Measurements from ENCODE around the gene GDA. TPM values are rescaled to one million over a fixed set of nuclear protein-coding genes. Genes with fewer than 3 reads are reported as not detected.

GDA gene
- total RNA-seq, 2 donors from 2014 or later: 1.9 TPM; not detected in 1

DNA sequence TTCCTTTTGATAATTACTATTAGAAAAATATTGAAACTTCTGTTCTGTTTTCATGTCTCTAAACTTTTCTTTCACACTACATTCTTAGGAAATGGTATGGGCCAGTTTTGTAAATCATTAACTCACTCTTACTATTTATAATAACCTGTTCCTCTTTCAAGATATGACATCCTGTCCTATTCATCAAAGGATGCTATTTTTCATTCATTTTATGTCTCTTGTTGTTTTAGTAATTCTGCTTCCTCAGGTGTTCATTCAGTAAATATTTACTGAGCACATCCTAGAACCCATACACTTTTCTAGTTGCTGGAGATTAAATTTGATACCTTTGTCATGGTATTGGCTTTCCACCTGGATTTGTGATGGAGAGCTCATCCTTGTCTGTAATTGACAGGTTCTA, 58.0 kb downstream of the GDA start:
- TF ChIP-seq POLR2A (IDR thresholded peaks at IDR 0.05): no peak
- TF ChIP-seq POLR2AphosphoS5 (IDR thresholded peaks at IDR 0.05): no peak
- no peak for TF ChIP-seq CTCF (IDR thresholded peaks at IDR 0.05)
- no peak for DNase-seq (ENCODE audit: low spot score)
- Histone ChIP-seq H3K4me1 (replicated peaks) (no peaks in the 10 kb centered on the region), H3K27me3 (replicated peaks; ENCODE audit: insufficient read depth) (no peaks in the 10 kb centered on the region), H3K27ac (no peak overlapping the region), H3K36me3 (no peaks in the 10 kb centered on the region), H3K9me3 (no peaks in the 10 kb centered on the region), H3K4me3 (no peak overlapping the region)
- intact Hi-C loops (cut with DNase I): no loop called here

GRCh38 chr9:72210522-72210921, 61.3 kb downstream of the GDA start:
- intact Hi-C loops (cut with DNase I): no loop called here
- TF ChIP-seq POLR2A (IDR thresholded peaks at IDR 0.05): no peak
- no peak for TF ChIP-seq CTCF (IDR thresholded peaks at IDR 0.05)
- TF ChIP-seq POLR2AphosphoS5 (IDR thresholded peaks at IDR 0.05): no peak
- H3K4me1 ChIP-seq (replicated peaks): no peaks in the 10 kb centered on the region
- no peak for DNase-seq (ENCODE audit: low spot score)
- no peak overlapping the region for H3K27ac ChIP-seq
- 39% methylated on average over 6 of the region's 6 CpGs for WGBS
- H3K27me3 ChIP-seq (replicated peaks; ENCODE audit: insufficient read depth): no peaks in the 10 kb centered on the region
- no peaks in the 10 kb centered on the region for H3K36me3 ChIP-seq
- no peak overlapping the region for H3K4me3 ChIP-seq
- no peaks in the 10 kb centered on the region for H3K9me3 ChIP-seq

- H3K4me1 ChIP-seq (replicated peaks): no peaks in the 10 kb centered on the region
- H3K9me3 ChIP-seq: no peaks in the 10 kb centered on the region
- no peak overlapping the region for H3K27ac ChIP-seq
- intact Hi-C loops (cut with DNase I): no loop called here
- TF ChIP-seq POLR2AphosphoS5 (IDR thresholded peaks at IDR 0.05): no peak
- no peak for TF ChIP-seq POLR2A (IDR thresholded peaks at IDR 0.05)
- TF ChIP-seq CTCF (IDR thresholded peaks at IDR 0.05): no peak
- no peaks in the 10 kb centered on the region for H3K36me3 ChIP-seq
- DNase-seq (ENCODE audit: low spot score): no peak
- no peaks in the 10 kb centered on the region for H3K27me3 ChIP-seq (replicated peaks; ENCODE audit: insufficient read depth)
- no peak overlapping the region for H3K4me3 ChIP-seq
- whole genome bisulfite sequencing: 59% methylated on average over 3 of the region's 3 CpGs
Measured at GRCh38 chr9:72211047-72211446, 61.8 kb downstream of the GDA start.

- 85% methylated on average over 4 of the region's 4 CpGs for WGBS
- TF ChIP-seq CTCF (IDR thresholded peaks at IDR 0.05) (no peak), POLR2A (IDR thresholded peaks at IDR 0.05) (no peak), POLR2AphosphoS5 (IDR thresholded peaks at IDR 0.05) (no peak)
- Histone ChIP-seq H3K9me3 (no peaks in the 10 kb centered on the region), H3K27me3 (replicated peaks; ENCODE audit: insufficient read depth) (no peaks in the 10 kb centered on the region), H3K4me1 (replicated peaks) (no peaks in the 10 kb centered on the region), H3K4me3 (no peak overlapping the region), H3K36me3 (no peaks in the 10 kb centered on the region), H3K27ac (no peak overlapping the region)
- intact Hi-C loops (cut with DNase I): no loop called here
- no peak for DNase-seq (ENCODE audit: low spot score)
Measured at GRCh38 chr9:72213906-72214305, 64.7 kb downstream of the GDA start.

DNA sequence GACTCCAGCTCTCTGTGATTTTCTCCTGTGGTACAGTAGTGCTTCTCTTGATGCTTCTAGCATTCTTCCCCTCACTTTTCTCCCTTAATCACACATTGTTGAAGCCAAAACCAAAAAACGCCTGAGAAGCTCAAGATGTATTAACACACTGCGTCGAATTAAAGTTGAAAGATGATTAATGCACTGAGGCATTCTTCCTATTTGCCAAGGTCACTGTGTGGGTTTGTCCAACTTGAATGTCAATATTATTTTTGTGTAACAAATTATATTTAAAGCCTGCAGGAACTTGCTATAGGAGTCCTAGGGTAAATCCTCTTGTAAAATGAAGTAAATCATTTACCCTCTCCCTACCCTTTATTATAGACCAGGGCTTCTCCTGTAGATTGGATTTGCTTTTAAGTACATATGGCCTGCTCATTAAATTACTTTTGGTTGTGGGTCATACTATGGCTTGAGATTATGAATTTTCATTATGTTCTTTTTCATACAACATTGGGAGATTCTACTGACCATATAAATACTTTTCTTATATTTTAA, 68.1 kb downstream of the GDA start:
- no peaks in the 10 kb centered on the region for H3K4me1 ChIP-seq (replicated peaks)
- 35% methylated on average over 3 of the region's 3 CpGs for WGBS
- intact Hi-C loops (cut with DNase I): no loop called here
- H3K27me3 ChIP-seq (replicated peaks; ENCODE audit: insufficient read depth): no peaks in the 10 kb centered on the region
- TF ChIP-seq CTCF (IDR thresholded peaks at IDR 0.05): no peak
- TF ChIP-seq POLR2AphosphoS5 (IDR thresholded peaks at IDR 0.05): no peak
- no peak for TF ChIP-seq POLR2A (IDR thresholded peaks at IDR 0.05)
- H3K36me3 ChIP-seq: no peaks in the 10 kb centered on the region
- H3K9me3 ChIP-seq: no peaks in the 10 kb centered on the region
- DNase-seq (ENCODE audit: low spot score): no peak
- H3K27ac ChIP-seq: no peak overlapping the region
- H3K4me3 ChIP-seq: no peak overlapping the region
